IMR-90 (cell line): Measurements from ENCODE around the gene RUNX1. TPM values are rescaled to one million over a fixed set of nuclear protein-coding genes. Genes with fewer than 3 reads are reported as not detected.

ENCODE experiments used
- ATAC-seq: fragments of 200-7000 bp; cut with Tn5 transposase; 2 replicates; pipeline ENCODE4 v1.9.1; 2020; ENCODE audit warnings: low read depth, mild to moderate bottlenecking, moderate library complexity
- BruUV-seq: library from RNA; stranded (reverse); fragments of 400-500 nt; replicated peaks from 2 replicates; lab custom pipeline; 2021; lab: Mats Ljungman, UMichigan
- CTCF ChIA-PET: fragments of 300-600 bp; formaldehyde crosslinking; extraction: SDS; loops from one replicate; lab custom pipeline; 2021; ENCODE audit warnings: antibody characterized with exemption; lab: Yijun Ruan, JAX
- POLR2A ChIA-PET: fragments of 300-600 bp; sonication (Branson Sonifier 250); formaldehyde crosslinking; loops from one replicate; lab custom pipeline; 2022; ENCODE audit warnings: antibody characterized with exemption; ENCODE audit not compliant: unreplicated experiment; lab: Charles Lee
- DNase-seq: peaks from one replicate; pipeline ENCODE4 v3.0.0; 2013
- H2AFZ ChIP-seq: replicated peaks from 2 replicates; pipeline ENCODE3; 2013; ENCODE audit warnings: low read length, mild to moderate bottlenecking; ENCODE audit not compliant: poor library complexity
- H2AK5ac ChIP-seq: 2 replicates; pipeline ENCODE4 v1.6.1; 2013; ENCODE audit warnings: low read depth, low read length, inconsistent platforms
- H2AK9ac ChIP-seq: replicated peaks from 2 replicates; pipeline ENCODE3; 2013; ENCODE audit warnings: mild to moderate bottlenecking, low read depth, low read length, moderate library complexity; ENCODE audit not compliant: poor library complexity
- H2BK120ac ChIP-seq: 2 replicates; pipeline ENCODE4 v1.6.1; 2013; ENCODE audit warnings: low read depth, low read length, inconsistent platforms
- H2BK15ac ChIP-seq: 3 replicates; pipeline ENCODE4 v1.6.1; 2013; ENCODE audit warnings: low read depth, low read length, inconsistent platforms
- H2BK20ac ChIP-seq: 2 replicates; pipeline ENCODE4 v1.6.1; 2013; ENCODE audit warnings: low read depth, mild to moderate bottlenecking, inconsistent platforms, low read length, moderate library complexity
- H2BK5ac ChIP-seq: 2 replicates; pipeline ENCODE4 v1.6.1; 2013; ENCODE audit warnings: mild to moderate bottlenecking, low read depth, low read length, inconsistent platforms; ENCODE audit not compliant: poor library complexity, severe bottlenecking
- H3K14ac ChIP-seq: replicated peaks from 2 replicates; pipeline ENCODE4 v1.6.1; 2013; ENCODE audit warnings: low read depth, low read length, inconsistent platforms
- H3K18ac ChIP-seq: 2 replicates; pipeline ENCODE4 v1.6.1; 2013; ENCODE audit warnings: low read depth, low read length, control low read depth
- H3K23ac ChIP-seq: 2 replicates; pipeline ENCODE4 v1.6.1; 2013; ENCODE audit warnings: low read depth, low read length, inconsistent platforms
- H3K27ac ChIP-seq: 2 replicates; pipeline ENCODE4 v1.5.1; 2013; ENCODE audit warnings: mild to moderate bottlenecking, control low read depth, low read length; ENCODE audit not compliant: insufficient read depth
- H3K27me3 ChIP-seq: 2 replicates; pipeline ENCODE4 v1.6.1; 2013; ENCODE audit warnings: low read length; ENCODE audit not compliant: control insufficient read depth, insufficient read depth
- H3K36me3 ChIP-seq: 2 replicates; pipeline ENCODE4 v1.6.1; 2013; ENCODE audit warnings: low read length, mixed read lengths; ENCODE audit not compliant: control insufficient read depth, insufficient read depth
- H3K4ac ChIP-seq: 2 replicates; pipeline ENCODE4 v1.6.1; 2013; ENCODE audit warnings: low read depth, low read length, inconsistent platforms
- H3K4me1 ChIP-seq: 2 replicates; pipeline ENCODE4 v1.6.1; 2013; ENCODE audit warnings: low read length, mixed read lengths; ENCODE audit not compliant: control insufficient read depth, insufficient read depth
- H3K4me2 ChIP-seq: 2 replicates; pipeline ENCODE4 v1.6.1; 2013; ENCODE audit warnings: low read depth, mild to moderate bottlenecking, control low read depth, low read length, moderate library complexity
- H3K4me3 ChIP-seq: 2 replicates; pipeline ENCODE4 v1.5.1; 2013; ENCODE audit warnings: low read depth, mild to moderate bottlenecking, control low read depth, low read length, moderate library complexity; ENCODE audit not compliant: insufficient read depth
- H3K56ac ChIP-seq: 2 replicates; pipeline ENCODE4 v1.6.1; 2013; ENCODE audit warnings: low read length, inconsistent platforms; ENCODE audit not compliant: insufficient read depth; ENCODE audit errors: extremely low read depth
- H3K79me1 ChIP-seq, 2 experiments: 2 replicates each; pipeline ENCODE4 v1.6.1; 2013; ENCODE audit warnings: low read length in 2 of 2, inconsistent platforms in 1 of 2, low read depth in 1 of 2
- H3K9ac ChIP-seq: 2 replicates; pipeline ENCODE4 v1.6.1; 2013; ENCODE audit warnings: low read depth, low read length, control low read depth
- H3K9me1 ChIP-seq: 2 replicates; pipeline ENCODE4 v1.6.1; 2013; ENCODE audit warnings: low read length, inconsistent platforms; ENCODE audit not compliant: insufficient read depth
- H3K9me3 ChIP-seq: 2 replicates; pipeline ENCODE4 v1.6.1; 2013; ENCODE audit warnings: low read length; ENCODE audit not compliant: control insufficient read depth, insufficient read depth
- H4K20me1 ChIP-seq: 2 replicates; pipeline ENCODE4 v1.6.1; 2013; ENCODE audit warnings: low read length, inconsistent platforms; ENCODE audit not compliant: insufficient read depth
- H4K5ac ChIP-seq: 2 replicates; pipeline ENCODE4 v1.6.1; 2013; ENCODE audit warnings: mild to moderate bottlenecking, low read depth, low read length, control low read depth
- H4K8ac ChIP-seq, 2 experiments: 2 replicates each; pipeline ENCODE4 v1.6.1; 2013; ENCODE audit warnings: low read depth in 2 of 2, low read length in 2 of 2, control low read depth in 1 of 2, inconsistent platforms in 1 of 2
- H4K91ac ChIP-seq: 2 replicates; pipeline ENCODE4 v1.6.1; 2013; ENCODE audit warnings: low read depth, low read length, inconsistent platforms; ENCODE audit not compliant: insufficient read depth
- BHLHE40 ChIP-seq: fragments of 150-350 bp; IDR thresholded peaks from 2 replicates; pipeline ENCODE4 v1.6.1; 2016; ENCODE audit warnings: mild to moderate bottlenecking, low read depth, low read length
- POLR2A ChIP-seq: IDR thresholded peaks from 2 replicates; pipeline ENCODE4 v1.6.1; 2012; ENCODE audit warnings: mild to moderate bottlenecking, low read depth, low read length
- WGBS, 2 experiments: methylation state at CpG; one replicate each; pipeline versions ENCODE4 v1.1.5 to v1.1.7; 2013; ENCODE audit warnings: missing lambda C conversion rate in 2 of 2; ENCODE audit not compliant: insufficient read length in 1 of 2; ENCODE audit errors: extremely low coverage in 2 of 2; 5-methylcytosine and 5-hydroxymethylcytosine counted together
- dilution Hi-C: fragments of 300-500 bp; cut with HindIII; formaldehyde crosslinking; loops from one replicate; pipeline ENCODE4 v1.14.3; 2018; ENCODE audit warnings: low sequenced_read_pairs; ENCODE audit not compliant: unreplicated experiment
- in situ Hi-C: fragments of 300-500 bp; cut with MboI; formaldehyde crosslinking; loops from 3 replicates; pipeline ENCODE4 v1.14.3; 2019; ENCODE audit warnings: low sequenced_read_pairs, inconsistent platforms, mixed read lengths
- intact Hi-C: fragments of 100-400 bp; cut with micrococcal nuclease; formaldehyde crosslinking; loops from 2 replicates; pipeline ENCODE4 v1.10.0; 2022
- polyA plus RNA-seq, 3 experiments: library from polyadenylated mRNA; depleted of rRNA; stranded (reverse); fragments of >200 nt; gene quantifications; 2 replicates each; pipeline ENCODE4 v1.2.3, GENCODE V29; 2012; ENCODE audit warnings: low replicate concordance in 1 of 3
- total RNA-seq: library from RNA; depleted of rRNA; stranded (reverse); fragments of >200 nt; gene quantifications from 2 replicates; pipeline ENCODE4 v1.2.3, GENCODE V29; 2012

The RUNX1 gene
- total and polyA plus RNA-seq, 2 of the 4 experiments (the other 2 are of a cell fraction) = 34.5 to 56.5 TPM

- 0% methylated on average over 38 of the region's 56 CpGs; no CpG with 5 or more reads in 1 of the 2 experiments for WGBS, 2 experiments
- Histone ChIP-seq H2AK5ac (peak overlapping the region; percentile 78), H2BK15ac (peak overlapping the region; percentile 43; the same call in 2 of the 3 replicates), H3K18ac (peak overlapping the region; percentile 95), H4K8ac (peak overlapping the region; percentile 74), H2BK20ac (peak overlapping the region; percentile 70), H3K4me1 (no peaks in the 10 kb centered on the region; the same call in 1 of the 2 replicates), H3K4me3 (peak overlapping the region; percentile 99), H3K9me1 (no peaks in the 10 kb centered on the region), H3K27ac (peak overlapping the region; percentile 100), H3K27me3 (no peaks in the 10 kb centered on the region), H3K4ac (peak overlapping the region; percentile 96), H3K14ac (peak overlapping the region; percentile 85), H2AFZ (peak overlapping the region; percentile 73), H2BK5ac (peak overlapping the region; percentile 97), H4K91ac (peak overlapping the region; percentile 90), H3K36me3 (peaks cover 4% of the 10 kb centered on the region; the same call in 1 of the 2 replicates), H3K9ac (peak overlapping the region; percentile 100), H2AK9ac (peak overlapping the region; percentile 89), H4K5ac (peak overlapping the region; percentile 85), H3K9me3 (no peaks in the 10 kb centered on the region), H2BK120ac (peak overlapping the region; percentile 89), H3K4me2 (peak overlapping the region; percentile 58), H4K20me1 (peaks cover 31% of the 10 kb centered on the region), H3K23ac (peak overlapping the region; percentile 98), H3K79me1 (peaks cover 0 to 17% of the 10 kb centered on the region in 2 experiments; a peak in 2 of 4 replicates), H3K56ac (peak overlapping the region; percentile 99)
- TF ChIP-seq POLR2A (peak; percentile 70; the same call in 1 of the 2 replicates), BHLHE40 (no peak)
- in situ Hi-C loops = loop anchor here (5.0 to 10.0 kb wide), 4 partner anchors 321 to 1048 kb away; no protein-coding TSS in a partner anchor
- intact Hi-C loops = loop anchor here (1.0 to 5.0 kb wide), 5 partner anchors 84 to 1141 kb away; no protein-coding TSS in a partner anchor
- dilution Hi-C loops = no loop called here
- DNase-seq (no peak), ATAC-seq (no peak)
- ChIA-PET CTCF (interaction anchor here (2.0 kb wide), 1 partner anchor 141 kb away, joined by 9 read pairs; no protein-coding TSS in a partner anchor), POLR2A (interaction anchor here (0.6 to 3.0 kb wide), 3 partner anchors 141 to 729 kb away, joined by 3 to 12 read pairs (median 5); no protein-coding TSS in a partner anchor)
- BruUV-seq = no TSS peak
These were observed 162.6 kb downstream of the RUNX1 start for GRCh38 chr21:34886240-34887104.
